Smooth muscle cell (in vitro differentiated cells): ENCODE results near the gene ALDH1A2. TPM values are rescaled to one million over a fixed set of nuclear protein-coding genes. Genes with fewer than 3 reads are reported as not detected.

Source experiments
- DNase-seq: peaks from one replicate; lab custom pipeline; 2025; ENCODE audit not compliant: unreplicated experiment; lab: John Stamatoyannopoulos, UW
- H2AFZ ChIP-seq: fragments of 200-600 bp; sonication (generic); 2 replicates; pipeline ENCODE4 v1.6.0; 2016; ENCODE audit warnings: antibody characterized with exemption, low read depth, mild to moderate bottlenecking
- H3F3A ChIP-seq: fragments of 200-600 bp; sonication (generic); 2 replicates; pipeline ENCODE4 v1.6.0; 2017; ENCODE audit warnings: antibody characterized with exemption, low read depth
- H3K27ac ChIP-seq: fragments of 200-600 bp; sonication (generic); 2 replicates; pipeline ENCODE4 v1.5.1; 2016; ENCODE audit warnings: low read depth, mild to moderate bottlenecking
- H3K27me3 ChIP-seq: fragments of 200-600 bp; sonication (generic); 2 replicates; pipeline ENCODE4 v1.6.1; 2016; ENCODE audit warnings: low read depth, mild to moderate bottlenecking
- H3K36me3 ChIP-seq: fragments of 200-600 bp; sonication (generic); 2 replicates; pipeline ENCODE4 v1.5.1; 2016; ENCODE audit warnings: low read depth
- H3K4me1 ChIP-seq: fragments of 200-600 bp; sonication (generic); 2 replicates; pipeline ENCODE4 v1.5.1; 2016; ENCODE audit warnings: low read depth
- H3K4me2 ChIP-seq: fragments of 200-600 bp; sonication (generic); 2 replicates; pipeline ENCODE4 v1.6.0; 2016; ENCODE audit warnings: mild to moderate bottlenecking
- H3K4me3 ChIP-seq: fragments of 200-600 bp; sonication (generic); 2 replicates; pipeline ENCODE4 v1.5.1; 2016; ENCODE audit warnings: mild to moderate bottlenecking
- H3K79me2 ChIP-seq: fragments of 200-600 bp; sonication (generic); 2 replicates; pipeline ENCODE4 v1.6.0; 2016; ENCODE audit warnings: low read depth, mild to moderate bottlenecking
- H3K9ac ChIP-seq: fragments of 200-600 bp; sonication (generic); 2 replicates; pipeline ENCODE4 v1.6.0; 2016; ENCODE audit warnings: low read depth
- H3K9me3 ChIP-seq: fragments of 200-600 bp; sonication (generic); replicated peaks from 2 replicates; pipeline ENCODE4 v1.5.1; 2016; ENCODE audit warnings: low read depth
- H4K20me1 ChIP-seq: fragments of 200-600 bp; sonication (generic); 2 replicates; pipeline ENCODE4 v1.6.0; 2016; ENCODE audit warnings: low read depth
- CTCF ChIP-seq: fragments of 200-600 bp; sonication (generic); IDR thresholded peaks from 2 replicates; pipeline ENCODE4 v1.5.1; 2017; ENCODE audit warnings: borderline replicate concordance, mild to moderate bottlenecking, antibody characterized with exemption; ENCODE audit not compliant: insufficient read depth, poor library complexity, severe bottlenecking
- WGBS: methylation state at CpG from one replicate; pipeline ENCODE4 v1.1.7; 2016; ENCODE audit warnings: low lambda C conversion rate; 5-methylcytosine and 5-hydroxymethylcytosine counted together
- polyA plus RNA-seq: library from polyadenylated mRNA; unstranded; fragments of >200 nt; fragmentation: Nextera tagmentation; extraction: Ambion mirVana; gene quantifications from 2 replicates; pipeline ENCODE4 v1.2.1, GENCODE V29; 2016
- total RNA-seq: library from RNA; depleted of rRNA; stranded (reverse); fragments of >200 nt; gene quantifications from 2 replicates; pipeline ENCODE4 v1.2.3, GENCODE V29; 2014

Gene ALDH1A2
- total and polyA plus RNA-seq, 2 experiments from 2014 or later: 0.49 to 2.9 TPM

- Histone ChIP-seq H3K9me3 (no peaks in the 10 kb centered on the region), H3K27ac (no peak overlapping the region), H3K27me3 (peaks cover 53% of the 10 kb centered on the region), H4K20me1 (no peaks in the 10 kb centered on the region), H3F3A (no peaks in the 10 kb centered on the region), H2AFZ (no peak overlapping the region), H3K79me2 (no peaks in the 10 kb centered on the region), H3K4me3 (no peak overlapping the region), H3K36me3 (no peaks in the 10 kb centered on the region), H3K4me1 (peaks cover 27% of the 10 kb centered on the region), H3K9ac (no peak overlapping the region), H3K4me2 (no peak overlapping the region)
- no peak for DNase-seq
- 38% methylated on average over 2 of the region's 2 CpGs for WGBS
- TF ChIP-seq CTCF: no peak
Observed at GRCh38 chr15:58058729-58059128, 6.8 kb downstream of the ALDH1A2 start.

GRCh38 chr15:58058073-58058472, 7.4 kb downstream of the ALDH1A2 start:
- Histone ChIP-seq H3K4me3 (no peak overlapping the region), H3K27me3 (peaks cover 47% of the 10 kb centered on the region), H3K27ac (no peak overlapping the region), H3K4me1 (peaks cover 26% of the 10 kb centered on the region), H4K20me1 (no peaks in the 10 kb centered on the region), H3K9ac (no peak overlapping the region), H3K36me3 (no peaks in the 10 kb centered on the region), H3K79me2 (no peaks in the 10 kb centered on the region), H3K4me2 (no peak overlapping the region), H3K9me3 (no peaks in the 10 kb centered on the region), H3F3A (no peaks in the 10 kb centered on the region), H2AFZ (no peak overlapping the region)
- DNase-seq: no peak
- no peak for TF ChIP-seq CTCF
- 67% methylated on average over 3 of the region's 3 CpGs for WGBS

GRCh38 chr15:58057559-58057958, 8.0 kb downstream of the ALDH1A2 start:
- Histone ChIP-seq H3K27me3 (peaks cover 41% of the 10 kb centered on the region), H3K4me3 (no peak overlapping the region), H3K9me3 (no peaks in the 10 kb centered on the region), H3K36me3 (no peaks in the 10 kb centered on the region), H3K27ac (no peak overlapping the region), H2AFZ (no peak overlapping the region), H3F3A (no peaks in the 10 kb centered on the region), H3K79me2 (no peaks in the 10 kb centered on the region), H4K20me1 (no peaks in the 10 kb centered on the region), H3K4me1 (peaks cover 26% of the 10 kb centered on the region), H3K9ac (no peak overlapping the region), H3K4me2 (no peak overlapping the region)
- no peak for DNase-seq
- no peak for TF ChIP-seq CTCF
- 86% methylated on average over 1 of the region's 1 CpG for WGBS

GRCh38 chr15:58056015-58056414, 9.5 kb downstream of the ALDH1A2 start:
- Histone ChIP-seq H3K9me3 (no peaks in the 10 kb centered on the region), H3K36me3 (no peaks in the 10 kb centered on the region), H3K79me2 (no peaks in the 10 kb centered on the region), H3K27me3 (peaks cover 27% of the 10 kb centered on the region), H3K4me1 (peaks cover 21% of the 10 kb centered on the region), H3K4me3 (no peak overlapping the region), H3F3A (no peaks in the 10 kb centered on the region), H4K20me1 (no peaks in the 10 kb centered on the region), H2AFZ (no peak overlapping the region), H3K27ac (no peak overlapping the region), H3K9ac (no peak overlapping the region), H3K4me2 (no peak overlapping the region)
- 80% methylated on average over 4 of the region's 4 CpGs for WGBS
- peak; percentile 27 for TF ChIP-seq CTCF
- no peak for DNase-seq
